ENCODE data around the gene CDH24. TPM values are rescaled to one million over a fixed set of nuclear protein-coding genes. Genes with fewer than 3 reads are reported as not detected.
A peak's percentile ranks its signal among the peaks of the same experiment; 100 is the strongest.

CDH24 gene
- total RNA-seq, 1 donor from 2014 or later: 15.0 TPM

- no peaks in the 10 kb centered on the region for H3K36me3 Mint-ChIP-seq
- H3K79me2 ChIP-seq (ENCODE audit: low read depth): no peaks in the 10 kb centered on the region
- H3F3A ChIP-seq (ENCODE audit: low read depth): peaks cover 13% of the 10 kb centered on the region
- no peaks in the 10 kb centered on the region for H3K36me3 ChIP-seq
- H3K9me3 Mint-ChIP-seq: peaks cover 4% of the 10 kb centered on the region
- H3K4me3 ChIP-seq: no peak within 1 kb of the TSS
- TF ChIP-seq EZH2 (IDR thresholded peaks at IDR 0.05) (no peak), EZH2phosphoT487 (IDR thresholded peaks at IDR 0.05) (no peak), CTCF (IDR thresholded peaks at IDR 0.05) (no peak)
- H3K4me3 Mint-ChIP-seq: peak within 1 kb of the TSS; percentile 25
- no peak within 1 kb of the TSS for H3K4me2 ChIP-seq
- H3K4me1 ChIP-seq: peaks cover 8% of the 10 kb centered on the region
- H2AFZ ChIP-seq (replicated peaks): peak within 1 kb of the TSS; percentile 63
- no peak within 1 kb of the TSS for H3K27ac ChIP-seq
- no peaks in the 10 kb centered on the region for H3K27me3 ChIP-seq
- peak within 1 kb of the TSS; percentile 6 for H3K27ac Mint-ChIP-seq
- DNase-seq (ENCODE audit: low spot score): no peak
- H3K4me1 Mint-ChIP-seq: peaks cover 20% of the 10 kb centered on the region
- no peaks in the 10 kb centered on the region for H4K20me1 ChIP-seq (ENCODE audit: low read depth)
- H3K9ac ChIP-seq: no peak within 1 kb of the TSS
- no peaks in the 10 kb centered on the region for H3K9me3 ChIP-seq (ENCODE audit: low read depth)
- H3K27me3 Mint-ChIP-seq (ENCODE audit: insufficient read depth, low read depth): peaks cover 6% of the 10 kb centered on the region
These were observed 47.4 kb upstream of the CDH24 start, which contains the start of gene CIROP for GRCh38 chr14:23104591-23105347. CIROP (minus strand) TSS chr14:23104989; CDS start chr14:23104920, 69 bp downstream.

- Histone ChIP-seq H3K27me3 (no peaks in the 10 kb centered on the region), H3K4me3 (no peak overlapping the region), H3K4me2 (no peak overlapping the region), H4K20me1 (ENCODE audit: low read depth) (no peaks in the 10 kb centered on the region), H2AFZ (replicated peaks) (peak overlapping the region; percentile 63), H3K4me1 (peaks cover 8% of the 10 kb centered on the region), H3K27ac (no peak overlapping the region), H3F3A (ENCODE audit: low read depth) (peaks cover 13% of the 10 kb centered on the region), H3K9ac (no peak overlapping the region), H3K36me3 (no peaks in the 10 kb centered on the region), H3K9me3 (ENCODE audit: low read depth) (no peaks in the 10 kb centered on the region), H3K79me2 (ENCODE audit: low read depth) (peaks cover 2% of the 10 kb centered on the region)
- H3K4me1 Mint-ChIP-seq: peaks cover 20% of the 10 kb centered on the region
- peaks cover 2% of the 10 kb centered on the region for H3K36me3 Mint-ChIP-seq
- TF ChIP-seq EZH2 (IDR thresholded peaks at IDR 0.05) (no peak), CTCF (IDR thresholded peaks at IDR 0.05) (no peak), EZH2phosphoT487 (IDR thresholded peaks at IDR 0.05) (no peak)
- H3K27me3 Mint-ChIP-seq (ENCODE audit: insufficient read depth, low read depth): peaks cover 6% of the 10 kb centered on the region
- H3K27ac Mint-ChIP-seq: no peak overlapping the region
- no peak for DNase-seq (ENCODE audit: low spot score)
- no peak overlapping the region for H3K4me3 Mint-ChIP-seq
- peaks cover 4% of the 10 kb centered on the region for H3K9me3 Mint-ChIP-seq
These were observed 46.8 kb upstream of the CDH24 start for GRCh38 chr14:23104070-23104590.

- H3K27ac Mint-ChIP-seq: no peak overlapping the region
These were observed 46.3 kb upstream of the CDH24 start for GRCh38 chr14:23103581-23103980.

More at GRCh38 chr14:23103581-23103980, 46.3 kb upstream of the CDH24 start:
- Mint-ChIP-seq H3K36me3 (peaks cover 6% of the 10 kb centered on the region), H3K27me3 (ENCODE audit: insufficient read depth, low read depth) (peaks cover 6% of the 10 kb centered on the region), H3K9me3 (peaks cover 2% of the 10 kb centered on the region), H3K4me3 (no peak overlapping the region), H3K4me1 (peaks cover 20% of the 10 kb centered on the region)
- Histone ChIP-seq H3F3A (ENCODE audit: low read depth) (peaks cover 13% of the 10 kb centered on the region), H3K27ac (no peak overlapping the region), H3K79me2 (ENCODE audit: low read depth) (peaks cover 7% of the 10 kb centered on the region), H3K9me3 (ENCODE audit: low read depth) (no peaks in the 10 kb centered on the region), H4K20me1 (ENCODE audit: low read depth) (no peaks in the 10 kb centered on the region), H3K4me1 (peaks cover 8% of the 10 kb centered on the region), H3K9ac (no peak overlapping the region), H3K4me2 (no peak overlapping the region), H3K4me3 (no peak overlapping the region), H3K27me3 (no peaks in the 10 kb centered on the region), H3K36me3 (no peaks in the 10 kb centered on the region), H2AFZ (replicated peaks) (no peak overlapping the region)
- TF ChIP-seq EZH2phosphoT487 (IDR thresholded peaks at IDR 0.05): no peak
- no peak for TF ChIP-seq EZH2 (IDR thresholded peaks at IDR 0.05)
- TF ChIP-seq CTCF (IDR thresholded peaks at IDR 0.05): no peak
- DNase-seq (ENCODE audit: low spot score): no peak
